Gastrocnemius medialis (tissue), 4 donors: Measurements from ENCODE around the gene RAPGEF2. TPM values are rescaled to one million over a fixed set of nuclear protein-coding genes. Genes with fewer than 3 reads are reported as not detected.

ENCODE experiments used
- ATAC-seq, 2 donors: fragments of 150-250 bp; one replicate each; pipeline ENCODE4 v1.9.1; 2016
- DNase-seq, 2 donors: peaks; one replicate each; pipeline ENCODE4 v3.0.0-alpha.2; 2019
- H3K27ac ChIP-seq, 4 donors: fragments of 200-600 bp; sonication (generic); 1 replicate in 1 of 4; 2 replicates in 3 of 4; pipeline ENCODE4 v1.5.1; 2016 to 2018; ENCODE audit warnings: mild to moderate bottlenecking in 2 of 4, moderate library complexity in 1 of 4
- H3K27me3 ChIP-seq, 3 donors: fragments of 200-600 bp; sonication (generic) in 2 of 3; 1 replicate in 1 of 3; 2 replicates in 2 of 3; pipeline versions ENCODE4 v1.5.1 to v1.6.0; 2016 to 2019; ENCODE audit warnings: mild to moderate bottlenecking in 1 of 3, moderate library complexity in 1 of 3
- H3K36me3 ChIP-seq, 2 donors: fragments of 200-600 bp; sonication (generic) in 1 of 2; one replicate each; pipeline ENCODE4 v1.5.1; 2017 to 2018
- H3K4me1 ChIP-seq, 2 donors: fragments of 200-600 bp; sonication (generic) in 1 of 2; one replicate each; pipeline ENCODE4 v1.5.1; 2016 to 2017; ENCODE audit warnings: mild to moderate bottlenecking in 2 of 2
- H3K4me3 ChIP-seq, 4 donors: fragments of 200-600 bp; sonication (generic) in 3 of 4; 1 replicate in 1 of 4; 2 replicates in 3 of 4; pipeline ENCODE4 v1.5.1; 2016 to 2019; ENCODE audit warnings: mild to moderate bottlenecking in 2 of 4
- H3K9me3 ChIP-seq, 3 donors: fragments of 200-600 bp; sonication (generic) in 2 of 3; 1 replicate in 1 of 3; 2 replicates in 2 of 3; pipeline ENCODE4 v1.5.1; 2016 to 2019
- CTCF ChIP-seq, 5 experiments: fragments of 450-650 bp in 3 of 5; fragments of 200-600 bp in 2 of 5; sonication (generic) in 2 of 5; IDR thresholded peaks in 4 of 5; conservative IDR thresholded peaks in 1 of 5; 1 replicate in 4 of 5; 2 replicates in 1 of 5; pipeline ENCODE4 v1.5.1; 2016 to 2019; ENCODE audit warnings: antibody characterized with exemption in 5 of 5, mild to moderate bottlenecking in 3 of 5, moderate library complexity in 3 of 5
- POLR2A ChIP-seq, 2 donors: fragments of 450-650 bp; IDR thresholded peaks; one replicate each; pipeline ENCODE4 v1.6.1; 2017; ENCODE audit warnings: antibody characterized with exemption in 2 of 2, mild to moderate bottlenecking in 2 of 2, moderate library complexity in 2 of 2
- in situ Hi-C, 4 donors: fragments of 200-750 bp; cut with MboI; loops; one replicate each; pipeline versions ENCODE4 v1.15.0 to v1.8.0; 2017; ENCODE audit warnings: low sequenced_read_pairs in 4 of 4
- intact Hi-C: fragments of 100-400 bp; cut with DNase I; formaldehyde crosslinking; loops from one replicate; pipeline ENCODE4 v1.15.1; 2023; ENCODE audit warnings: low total_unique reads
- total RNA-seq, 4 donors: library from RNA; depleted of rRNA; stranded (reverse); fragments of >200 nt; gene quantifications; one replicate each; pipeline versions ENCODE4 v1.1.0 to v1.2.3, GENCODE V29; 2016

RAPGEF2 gene
- total RNA-seq, 4 donors from 2014 or later = 32.9 to 42.3 (median 38.7) TPM

- TF ChIP-seq CTCF (IDR thresholded peaks at IDR 0.05 in 4 of 5, conservative IDR thresholded peaks at IDR 0.05 in 1 of 5) (no peak), POLR2A (IDR thresholded peaks at IDR 0.05) (no peak)
- no peak overlapping the region for H3K4me3 ChIP-seq
- ATAC-seq (no peak), DNase-seq (no peak)
- intact Hi-C loops = no loop called here
- no peaks in the 10 kb centered on the region for H3K9me3 ChIP-seq
- no peaks in the 10 kb centered on the region for H3K27me3 ChIP-seq
- H3K4me1 ChIP-seq = peaks cover 3 to 4% of the 10 kb centered on the region in 2 donors
- in situ Hi-C loops = no loop called here
- no peaks in the 10 kb centered on the region for H3K36me3 ChIP-seq
- peak overlapping the region in 2 of 4 donors; percentile 25 to 59 for H3K27ac ChIP-seq
Measured at GRCh38 chr4:159395693-159396092, 292.8 kb downstream of the RAPGEF2 start.

DNA sequence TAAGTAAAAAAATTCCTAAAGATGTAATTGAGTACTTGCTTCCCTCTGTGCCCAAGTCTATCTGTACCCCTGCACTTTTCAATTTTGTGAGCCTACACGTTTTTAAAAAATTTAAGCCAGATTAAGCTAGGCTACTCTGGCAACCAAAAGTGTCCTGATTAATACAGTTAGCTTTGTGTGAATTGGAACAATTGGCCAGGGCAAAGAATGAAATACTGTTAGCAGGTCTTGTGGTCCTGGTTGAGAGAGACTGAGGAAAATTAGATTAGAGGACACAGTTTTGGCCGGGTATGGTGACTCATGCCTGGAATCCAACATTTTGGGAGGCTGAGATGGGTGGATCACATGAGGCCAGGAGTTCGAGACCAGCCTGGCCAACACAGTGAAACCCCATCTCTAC, 293.3 kb downstream of the RAPGEF2 start:
- Histone ChIP-seq H3K4me3 (no peak overlapping the region), H3K4me1 (peaks cover 6 to 9% of the 10 kb centered on the region in 2 donors)
- ATAC-seq = no peak

GRCh38 chr4:159398236-159398638, 295.4 kb downstream of the RAPGEF2 start:
- in situ Hi-C loops = no loop called here
- no peak overlapping the region for H3K4me3 ChIP-seq
- TF ChIP-seq POLR2A (IDR thresholded peaks at IDR 0.05) (no peak), CTCF (IDR thresholded peaks at IDR 0.05 in 4 of 5, conservative IDR thresholded peaks at IDR 0.05 in 1 of 5) (no peak)
- ATAC-seq = peak; percentile 74 to 83
- H3K27ac ChIP-seq = peak overlapping the region; percentile 20 to 72 (median 58)
- intact Hi-C loops = no loop called here
- peak; percentile 5 to 22 for DNase-seq
- H3K9me3 ChIP-seq = no peaks in the 10 kb centered on the region
- H3K4me1 ChIP-seq = peaks cover 9% of the 10 kb centered on the region in 2 donors
- H3K36me3 ChIP-seq = no peaks in the 10 kb centered on the region
- H3K27me3 ChIP-seq = no peaks in the 10 kb centered on the region

More for the DNA sequence above, 293.3 kb downstream of the RAPGEF2 start:
- H3K9me3 ChIP-seq = no peaks in the 10 kb centered on the region
- in situ Hi-C loops = no loop called here
- intact Hi-C loops = no loop called here
- TF ChIP-seq CTCF (IDR thresholded peaks at IDR 0.05 in 4 of 5, conservative IDR thresholded peaks at IDR 0.05 in 1 of 5) = no peak
- TF ChIP-seq POLR2A (IDR thresholded peaks at IDR 0.05) = no peak
- H3K27me3 ChIP-seq = no peaks in the 10 kb centered on the region
- H3K27ac ChIP-seq = peak overlapping the region in 2 of 4 donors; percentile 25 to 59
- no peaks in the 10 kb centered on the region for H3K36me3 ChIP-seq
- no peak for DNase-seq

GRCh38 chr4:159400558-159401225, 297.8 kb downstream of the RAPGEF2 start:
- intact Hi-C loops (no loop called here), in situ Hi-C loops (no loop called here)
- Histone ChIP-seq H3K27ac (peak overlapping the region; percentile 26 to 69 (median 50)), H3K4me3 (peak overlapping the region in 3 of 4 donors; percentile 2 to 19 (median 13)), H3K9me3 (no peaks in the 10 kb centered on the region), H3K27me3 (no peaks in the 10 kb centered on the region), H3K4me1 (peaks cover 9% of the 10 kb centered on the region in 2 donors), H3K36me3 (no peaks in the 10 kb centered on the region)
- DNase-seq (no peak), ATAC-seq (peak; percentile 33 to 40)
- TF ChIP-seq CTCF (IDR thresholded peaks at IDR 0.05 in 4 of 5, conservative IDR thresholded peaks at IDR 0.05 in 1 of 5) (no peak), POLR2A (IDR thresholded peaks at IDR 0.05) (no peak)
